H1 (cell line): ENCODE data around the gene UBE2Q2. TPM values are rescaled to one million over a fixed set of nuclear protein-coding genes. Genes with fewer than 3 reads are reported as not detected.

Source experiments
- CTCF ChIA-PET: fragments of 300-600 bp; sonication (Branson Sonifier 250); formaldehyde crosslinking; loops from one replicate; lab custom pipeline; 2021; ENCODE audit not compliant: partially characterized antibody; lab: Charles Lee
- POLR2A ChIA-PET: fragments of 300-600 bp; sonication (Branson Sonifier 250); formaldehyde crosslinking; loops from one replicate; lab custom pipeline; 2021; ENCODE audit warnings: inconsistent platforms; ENCODE audit not compliant: partially characterized antibody; lab: Charles Lee
- DNase-seq, 2 experiments: peaks; one replicate each; pipeline versions ENCODE4 v3.0.0 to v3.0.0-alpha.2; 2010 to 2022; ENCODE audit warnings: low spot score in 2 of 2, low read depth in 1 of 2, mixed read lengths in 1 of 2
- FAIRE-seq: peaks from 2 replicates; lab custom pipeline; 2011; peaks lifted over from hg19 to GRCh38; lab: Jason Lieb, UNC
- H2AFZ ChIP-seq: 2 replicates; pipeline ENCODE4 v1.8.1; 2012; ENCODE audit warnings: low read length, inconsistent platforms
- H2AK5ac ChIP-seq: 2 replicates; pipeline ENCODE4 v1.6.1; 2013; ENCODE audit warnings: low read depth, low read length
- H2BK120ac ChIP-seq: replicated peaks from 2 replicates; pipeline ENCODE3; 2013; ENCODE audit warnings: low read depth, low read length, inconsistent platforms
- H2BK12ac ChIP-seq: 2 replicates; pipeline ENCODE4 v1.6.1; 2013; ENCODE audit warnings: low read depth, low read length
- H2BK15ac ChIP-seq: 2 replicates; pipeline ENCODE4 v1.6.1; 2013; ENCODE audit warnings: low read length
- H2BK20ac ChIP-seq: 2 replicates; pipeline ENCODE4 v1.6.1; 2013; ENCODE audit warnings: low read length
- H2BK5ac ChIP-seq: 2 replicates; pipeline ENCODE4 v1.6.1; 2013; ENCODE audit warnings: low read depth, low read length
- H3K14ac ChIP-seq: 2 replicates; pipeline ENCODE4 v1.6.1; 2013; ENCODE audit warnings: inconsistent platforms; ENCODE audit not compliant: insufficient read length
- H3K18ac ChIP-seq: 2 replicates; pipeline ENCODE4 v1.6.1; 2013; ENCODE audit warnings: low read length; ENCODE audit errors: extremely low read depth
- H3K23ac ChIP-seq: 2 replicates; pipeline ENCODE4 v1.6.1; 2013; ENCODE audit warnings: inconsistent platforms; ENCODE audit not compliant: insufficient read length
- H3K23me2 ChIP-seq: 2 replicates; pipeline ENCODE4 v1.6.1; 2013; ENCODE audit warnings: low read depth, low read length
- H3K27ac ChIP-seq: 2 replicates; pipeline ENCODE4 v1.6.1; 2011; ENCODE audit warnings: low read depth, low read length, inconsistent platforms
- H3K27me3 ChIP-seq, 4 experiments: replicated peaks in 1 of 4; 1 replicate in 1 of 4; 2 replicates in 3 of 4; pipeline versions ENCODE4 v1.6.1 to v1.8.1; 2011 to 2013; ENCODE audit warnings: low read length in 3 of 4, mild to moderate bottlenecking in 3 of 4, inconsistent platforms in 2 of 4, mixed read lengths in 2 of 4, moderate library complexity in 1 of 4; ENCODE audit not compliant: control insufficient read depth in 3 of 4, insufficient read depth in 3 of 4; ENCODE audit errors: extremely low read depth in 1 of 4
- H3K36me3 ChIP-seq, 4 experiments: 2 replicates each; pipeline versions ENCODE4 v1.6.1 to v1.8.1; 2011 to 2013; ENCODE audit warnings: mild to moderate bottlenecking in 4 of 4, low read length in 3 of 4, moderate library complexity in 2 of 4, control low read depth in 1 of 4, inconsistent platforms in 1 of 4; ENCODE audit not compliant: insufficient read depth in 4 of 4, control insufficient read depth in 2 of 4
- H3K4ac ChIP-seq: replicated peaks from 2 replicates; pipeline ENCODE3; 2013; ENCODE audit warnings: low read length, low read depth, mixed read lengths, inconsistent platforms; ENCODE audit not compliant: insufficient read length
- H3K4me1 ChIP-seq, 4 experiments: replicated peaks in 1 of 4; 1 replicate in 1 of 4; 2 replicates in 3 of 4; pipeline versions ENCODE4 v1.6.1 to v1.8.1; 2011 to 2013; ENCODE audit warnings: low read length in 3 of 4, inconsistent platforms in 2 of 4, mixed read lengths in 1 of 4; ENCODE audit not compliant: insufficient read depth in 4 of 4, control insufficient read depth in 3 of 4
- H3K4me2 ChIP-seq, 2 experiments: 2 replicates each; pipeline versions ENCODE4 v1.6.1 to v1.8.1; 2011 to 2013; ENCODE audit warnings: low read depth in 2 of 2, low read length in 2 of 2, control low read depth in 1 of 2, inconsistent platforms in 1 of 2, mild to moderate bottlenecking in 1 of 2; ENCODE audit not compliant: insufficient read depth in 1 of 2
- H3K4me3 ChIP-seq, 4 experiments: fragments of 200-600, 300-600 bp in 1 of 4; sonication (generic), shearing (Covaris generic), sonication (Bioruptor Twin) in 1 of 4; 2 replicates each; pipeline versions ENCODE4 v1.5.1 to v1.8.1; 2011 to 2016; ENCODE audit warnings: low read length in 4 of 4, low read depth in 3 of 4, control low read depth in 2 of 4, inconsistent platforms in 2 of 4, mild to moderate bottlenecking in 2 of 4, mixed read lengths in 1 of 4, moderate library complexity in 1 of 4; ENCODE audit not compliant: insufficient read depth in 2 of 4; ENCODE audit errors: extremely low read depth in 1 of 4
- H3K56ac ChIP-seq: replicated peaks from 2 replicates; pipeline ENCODE3; 2013; ENCODE audit warnings: low read depth, mild to moderate bottlenecking, mixed read lengths, low read length, inconsistent platforms; ENCODE audit not compliant: insufficient read length
- H3K79me1 ChIP-seq: 2 replicates; pipeline ENCODE4 v1.6.1; 2013; ENCODE audit warnings: low read depth, low read length, control low read depth
- H3K79me2 ChIP-seq, 2 experiments: 2 replicates each; pipeline versions ENCODE4 v1.6.1 to v1.8.1; 2012 to 2013; ENCODE audit warnings: low read length in 2 of 2, mild to moderate bottlenecking in 2 of 2, inconsistent platforms in 1 of 2; ENCODE audit not compliant: insufficient read depth in 2 of 2, control insufficient read depth in 1 of 2
- H3K9ac ChIP-seq, 4 experiments: replicated peaks in 1 of 4; 1 replicate in 1 of 4; 2 replicates in 3 of 4; pipeline versions ENCODE4 v1.6.1 to v1.8.1; 2011 to 2013; ENCODE audit warnings: low read depth in 3 of 4, low read length in 3 of 4, control low read depth in 2 of 4, mild to moderate bottlenecking in 2 of 4, moderate library complexity in 2 of 4, inconsistent platforms in 1 of 4; ENCODE audit errors: extremely low read depth in 1 of 4
- H3K9me3 ChIP-seq, 2 experiments: 2 replicates each; pipeline versions ENCODE4 v1.6.1 to v1.8.1; 2012 to 2013; ENCODE audit warnings: mild to moderate bottlenecking in 2 of 2, moderate library complexity in 2 of 2, control low read depth in 1 of 2, inconsistent platforms in 1 of 2, low read depth in 1 of 2, low read length in 1 of 2, mixed read lengths in 1 of 2; ENCODE audit not compliant: insufficient read depth in 2 of 2
- H4K20me1 ChIP-seq, 2 experiments: replicated peaks in 1 of 2; 2 replicates each; pipeline versions ENCODE3 to v1.8.1; 2011 to 2013; ENCODE audit warnings: inconsistent platforms in 2 of 2, low read length in 2 of 2, mild to moderate bottlenecking in 1 of 2; ENCODE audit not compliant: insufficient read depth in 2 of 2, control insufficient read depth in 1 of 2
- H4K5ac ChIP-seq: 2 replicates; pipeline ENCODE4 v1.6.1; 2013; ENCODE audit warnings: low read length, low read depth, mixed read lengths, inconsistent platforms; ENCODE audit not compliant: insufficient read length
- H4K8ac ChIP-seq: 2 replicates; pipeline ENCODE4 v1.8.0; 2013; ENCODE audit warnings: mild to moderate bottlenecking, moderate library complexity, low read length, inconsistent platforms; ENCODE audit not compliant: insufficient read depth; ENCODE audit errors: extremely low read depth
- H4K91ac ChIP-seq: replicated peaks from 2 replicates; pipeline ENCODE3; 2013; ENCODE audit warnings: low read length, mixed read lengths, inconsistent platforms; ENCODE audit not compliant: insufficient read length
- CEBPB ChIP-seq: IDR thresholded peaks from 2 replicates; pipeline ENCODE4 v1.6.1; 2012; ENCODE audit warnings: low read depth, low read length
- HDAC2 ChIP-seq, 2 experiments: fragments of 300-600 bp in 1 of 2; sonication (generic) in 1 of 2; IDR thresholded peaks; 2 replicates each; pipeline ENCODE4 v1.6.1; 2011 to 2012; ENCODE audit warnings: low read depth in 2 of 2, low read length in 2 of 2, mild to moderate bottlenecking in 2 of 2, moderate library complexity in 2 of 2, borderline replicate concordance in 1 of 2, inconsistent platforms in 1 of 2
- RXRA ChIP-seq: IDR thresholded peaks from 2 replicates; pipeline ENCODE4 v1.6.1; 2011; ENCODE audit warnings: low read depth, mild to moderate bottlenecking, low read length, moderate library complexity; ENCODE audit not compliant: insufficient read depth
- SAP30 ChIP-seq: fragments of 300-600 bp; sonication (generic); IDR thresholded peaks from 2 replicates; pipeline ENCODE4 v1.7.1; 2012; ENCODE audit warnings: low read length, moderate library complexity, mild to moderate bottlenecking, inconsistent platforms; ENCODE audit not compliant: insufficient read depth, insufficient replicate concordance
- WGBS, 2 experiments: shearing (Covaris generic) in 1 of 2; methylation state at CpG; one replicate each; pipeline versions ENCODE4 v1.1.6 to v1.1.7; 2013 to 2015; ENCODE audit warnings: low lambda C conversion rate in 2 of 2, mixed read lengths in 2 of 2, inconsistent platforms in 1 of 2, low coverage in 1 of 2, missing lambda C conversion rate in 1 of 2; ENCODE audit not compliant: insufficient replicate concordance in 2 of 2, insufficient coverage in 1 of 2, insufficient read length in 1 of 2; ENCODE audit errors: extremely low coverage in 1 of 2, missing lambda C conversion rate in 1 of 2; 5-methylcytosine and 5-hydroxymethylcytosine counted together
- polyA plus RNA-seq, 7 experiments: library from polyadenylated mRNA; depleted of rRNA in 3 of 7; stranded (reverse) in 5 of 7; unstranded in 2 of 7; fragments of >200 nt in 5 of 7; fragments of 200-250 nt in 2 of 7; gene quantifications; 1 replicate in 5 of 7; 2 replicates in 1 of 7; 4 replicates in 1 of 7; pipeline versions ENCODE4 v1.2.1 to v1.2.3, GENCODE V29; 2011 to 2013; ENCODE audit warnings: missing spikeins in 2 of 7, mixed read lengths in 2 of 7
- total RNA-seq: library from RNA; stranded (reverse); fragmentation: NEBNext Ultra II Directional; extraction: Animal tissue kit (Norgen Biotek cat#: 25700); gene quantifications from 2 replicates; pipeline ENCODE4 v1.2.1, GENCODE V29; 2021

The UBE2Q2 gene
- total and polyA plus RNA-seq, 2 of the 8 experiments (the other 6 are each of a cell fraction or from before 2014, with no cell fraction given): 10.1 to 22.7 TPM

GRCh38 chr15:75828429-75828828 lies 14.8 kb upstream of the UBE2Q2 start:
- H3K18ac ChIP-seq: no peak overlapping the region
- WGBS, 2 experiments: 96% methylated on average over 9 of the region's 9 CpGs; no CpG with 5 or more reads in 1 of the 2 experiments
- H2AK5ac ChIP-seq: no peak overlapping the region
- no peak overlapping the region for H2AFZ ChIP-seq
- H4K5ac ChIP-seq: no peak overlapping the region
- no peak overlapping the region for H2BK20ac ChIP-seq
- no peak overlapping the region for H3K9ac ChIP-seq
- peaks cover 4 to 12% (median 9%) of the 10 kb centered on the region in 4 experiments; a peak in 6 of 7 replicates for H3K4me1 ChIP-seq
- H3K23ac ChIP-seq: no peak overlapping the region
- H4K91ac ChIP-seq: no peak overlapping the region
- no peaks in the 10 kb centered on the region for H3K27me3 ChIP-seq
- H2BK120ac ChIP-seq: no peak overlapping the region
- no peak overlapping the region for H2BK12ac ChIP-seq
- no peak overlapping the region for H3K4me2 ChIP-seq
- CTCF ChIA-PET: interaction anchor here (0.6 to 1.3 kb wide), 4 partner anchors 27 to 167 kb away, joined by 3 to 6 read pairs (median 3); no protein-coding TSS in a partner anchor
- H2BK5ac ChIP-seq: no peak overlapping the region
- no peak overlapping the region for H3K14ac ChIP-seq
- no peaks in the 10 kb centered on the region for H3K9me3 ChIP-seq
- H3K4ac ChIP-seq: no peak overlapping the region
- no peak overlapping the region for H2BK15ac ChIP-seq
- no peak for DNase-seq
- POLR2A ChIA-PET: interaction anchor here (0.6 kb wide), 1 partner anchor 9 kb away, joined by 5 read pairs; no protein-coding TSS in a partner anchor
- TF ChIP-seq RXRA (no peak), CEBPB (no peak), SAP30 (no peak), HDAC2 (IDR thresholded peaks at IDR 0.05; ENCODE audit: borderline replicate concordance in 1 of 2, low read depth in 2 of 2, low read length in 2 of 2) (no peak)
- H3K79me2 ChIP-seq: no peaks in the 10 kb centered on the region
- no peak overlapping the region for H3K27ac ChIP-seq
- no peaks in the 10 kb centered on the region for H3K23me2 ChIP-seq
- H4K8ac ChIP-seq: no peak overlapping the region
- H4K20me1 ChIP-seq: no peaks in the 10 kb centered on the region
- no peak for FAIRE-seq
- no peak overlapping the region for H3K4me3 ChIP-seq
- no peaks in the 10 kb centered on the region for H3K79me1 ChIP-seq
- H3K56ac ChIP-seq: no peak overlapping the region
- no peaks in the 10 kb centered on the region for H3K36me3 ChIP-seq
